Mesenchymal stem cell (in vitro differentiated cells and primary cell): ENCODE data around the gene NKTR.
A peak's percentile ranks its signal among the peaks of the same experiment; 100 is the strongest.

Experiments
- DNase-seq: peaks from one replicate; pipeline ENCODE4 v3.0.0-alpha.2; 2013
- H2AFZ ChIP-seq: one replicate; pipeline ENCODE4 v1.6.1; 2013; ENCODE audit warnings: low read depth, mild to moderate bottlenecking, control low read depth, inconsistent platforms, low read length, moderate library complexity
- H2AK5ac ChIP-seq: 2 replicates; pipeline ENCODE4 v1.6.1; 2013; ENCODE audit warnings: low read length, moderate library complexity, mild to moderate bottlenecking, inconsistent platforms; ENCODE audit not compliant: severe bottlenecking
- H2BK120ac ChIP-seq: one replicate; pipeline ENCODE4 v1.6.1; 2013; ENCODE audit warnings: low read depth, mild to moderate bottlenecking, inconsistent platforms, low read length, moderate library complexity
- H2BK12ac ChIP-seq, 2 experiments: one replicate each; pipeline ENCODE4 v1.6.1; 2013; ENCODE audit warnings: inconsistent platforms in 2 of 2, low read length in 2 of 2, mild to moderate bottlenecking in 2 of 2, moderate library complexity in 2 of 2, control low read depth in 1 of 2
- H2BK15ac ChIP-seq: one replicate; pipeline ENCODE4 v1.6.1; 2013; ENCODE audit warnings: mild to moderate bottlenecking, low read depth, inconsistent platforms; ENCODE audit not compliant: poor library complexity, severe bottlenecking
- H2BK5ac ChIP-seq: 2 replicates; pipeline ENCODE4 v1.6.1; 2013; ENCODE audit warnings: low read depth, mild to moderate bottlenecking, low read length, control low read depth, inconsistent platforms; ENCODE audit not compliant: poor library complexity, severe bottlenecking
- H3K14ac ChIP-seq, 2 experiments: one replicate each; pipeline ENCODE4 v1.6.1; 2013; ENCODE audit warnings: inconsistent platforms in 2 of 2, low read length in 2 of 2, control low read depth in 1 of 2, mild to moderate bottlenecking in 1 of 2, moderate library complexity in 1 of 2
- H3K18ac ChIP-seq, 2 experiments: one replicate each; pipeline ENCODE4 v1.6.1; 2013; ENCODE audit warnings: inconsistent platforms in 2 of 2, low read length in 2 of 2, control low read depth in 1 of 2, low read depth in 1 of 2, mild to moderate bottlenecking in 1 of 2
- H3K23ac ChIP-seq, 2 experiments: one replicate each; pipeline ENCODE4 v1.6.1; 2013; ENCODE audit warnings: inconsistent platforms in 2 of 2, low read length in 2 of 2, mild to moderate bottlenecking in 2 of 2, moderate library complexity in 2 of 2, control low read depth in 1 of 2
- H3K27ac ChIP-seq: 2 replicates; pipeline ENCODE4 v1.5.1; 2013; ENCODE audit warnings: mild to moderate bottlenecking, moderate library complexity, low read length, control low read depth, inconsistent platforms; ENCODE audit not compliant: poor library complexity, severe bottlenecking
- H3K27me3 ChIP-seq, 2 experiments: 2 replicates each; pipeline versions ENCODE4 v1.6.1 to v1.7.0; 2013; ENCODE audit warnings: low read length in 2 of 2, mild to moderate bottlenecking in 2 of 2, moderate library complexity in 2 of 2, control low read depth in 1 of 2, inconsistent platforms in 1 of 2; ENCODE audit not compliant: control insufficient read depth in 1 of 2, insufficient read depth in 1 of 2
- H3K36me3 ChIP-seq, 2 experiments: 2 replicates each; pipeline versions ENCODE4 v1.6.1 to v1.7.0; 2013; ENCODE audit warnings: low read length in 2 of 2, control low read depth in 1 of 2, inconsistent platforms in 1 of 2, low read depth in 1 of 2, mild to moderate bottlenecking in 1 of 2; ENCODE audit not compliant: insufficient read depth in 2 of 2, control insufficient read depth in 1 of 2
- H3K4ac ChIP-seq, 2 experiments: one replicate each; pipeline ENCODE4 v1.6.1; 2013; ENCODE audit warnings: inconsistent platforms in 2 of 2, low read length in 2 of 2, mild to moderate bottlenecking in 2 of 2, moderate library complexity in 2 of 2, control low read depth in 1 of 2, low read depth in 1 of 2
- H3K4me1 ChIP-seq: 2 replicates; pipeline ENCODE4 v1.6.1; 2013; ENCODE audit warnings: low read depth, low read length, control low read depth; ENCODE audit not compliant: control insufficient read depth, insufficient read depth
- H3K4me2 ChIP-seq: 2 replicates; pipeline ENCODE4 v1.6.1; 2013; ENCODE audit warnings: low read length, mild to moderate bottlenecking, inconsistent platforms; ENCODE audit not compliant: poor library complexity, severe bottlenecking
- H3K4me3 ChIP-seq, 2 experiments: 2 replicates each; pipeline versions ENCODE4 v1.5.1 to v1.7.0; 2013; ENCODE audit warnings: low read length in 2 of 2, mild to moderate bottlenecking in 2 of 2, control low read depth in 1 of 2, low read depth in 1 of 2; ENCODE audit not compliant: insufficient read depth in 1 of 2
- H3K79me1 ChIP-seq: replicated peaks from 2 replicates; pipeline ENCODE4 v1.6.1; 2013; ENCODE audit warnings: mild to moderate bottlenecking, control low read depth, low read length, inconsistent platforms; ENCODE audit not compliant: poor library complexity, severe bottlenecking
- H3K9ac ChIP-seq: 2 replicates; pipeline ENCODE4 v1.7.0; 2013; ENCODE audit warnings: mild to moderate bottlenecking, low read length, moderate library complexity
- H3K9me3 ChIP-seq: 2 replicates; pipeline ENCODE4 v1.7.0; 2013; ENCODE audit warnings: mild to moderate bottlenecking, low read length; ENCODE audit not compliant: control insufficient read depth
- H4K8ac ChIP-seq: one replicate; pipeline ENCODE4 v1.6.1; 2013; ENCODE audit warnings: inconsistent platforms, mild to moderate bottlenecking, low read length, moderate library complexity
- H4K91ac ChIP-seq: one replicate; pipeline ENCODE4 v1.6.1; 2013; ENCODE audit warnings: mild to moderate bottlenecking, low read length, inconsistent platforms
- WGBS: methylation state at CpG from one replicate; pipeline ENCODE4 v1.1.7; 2013; ENCODE audit warnings: mixed read lengths; 5-methylcytosine and 5-hydroxymethylcytosine counted together

NKTR gene

GRCh38 chr3:42647821-42648459 lies 47.5 kb downstream of the NKTR start:
- Histone ChIP-seq H3K4me3 (no peak overlapping the region), H3K4ac (no peak overlapping the region), H2AK5ac (no peak overlapping the region), H2BK15ac (no peak overlapping the region), H3K14ac (no peak overlapping the region), H4K8ac (no peak overlapping the region), H3K27me3 (no peaks in the 10 kb centered on the region), H3K9ac (peak overlapping the region; percentile 4), H3K79me1 (peaks cover 29% of the 10 kb centered on the region), H4K91ac (no peak overlapping the region), H3K18ac (no peak overlapping the region), H2BK120ac (no peak overlapping the region), H3K9me3 (no peaks in the 10 kb centered on the region), H3K27ac (peak overlapping the region; percentile 31), H3K23ac (no peak overlapping the region), H3K4me2 (no peak overlapping the region), H2BK5ac (no peak overlapping the region), H2AFZ (no peak overlapping the region), H3K36me3 (peaks cover 28 to 83% of the 10 kb centered on the region in 2 experiments), H3K4me1 (peaks cover 34% of the 10 kb centered on the region), H2BK12ac (no peak overlapping the region)
- 99% methylated on average over 5 of the region's 5 CpGs for WGBS
- no peak for DNase-seq

GRCh38 chr3:42649006-42649405 lies 48.5 kb downstream of the NKTR start:
- Histone ChIP-seq H3K4me2 (no peak overlapping the region), H3K23ac (no peak overlapping the region), H4K91ac (no peak overlapping the region), H3K4ac (no peak overlapping the region), H2BK12ac (no peak overlapping the region), H3K27me3 (no peaks in the 10 kb centered on the region), H2BK120ac (no peak overlapping the region), H3K9me3 (no peaks in the 10 kb centered on the region), H3K4me1 (peaks cover 40% of the 10 kb centered on the region), H2BK5ac (no peak overlapping the region), H3K14ac (no peak overlapping the region), H4K8ac (no peak overlapping the region), H3K9ac (no peak overlapping the region), H3K4me3 (no peak overlapping the region), H3K79me1 (peaks cover 26% of the 10 kb centered on the region), H2AK5ac (no peak overlapping the region), H3K27ac (peak overlapping the region; percentile 11), H3K18ac (no peak overlapping the region), H3K36me3 (peaks cover 24 to 73% of the 10 kb centered on the region in 2 experiments), H2BK15ac (no peak overlapping the region), H2AFZ (no peak overlapping the region)
- WGBS: no CpG with 5 or more reads among the region's 2 CpGs
- DNase-seq: no peak

GRCh38 chr3:42649783-42650182 lies 49.3 kb downstream of the NKTR start:
- Histone ChIP-seq H3K14ac (no peak overlapping the region), H2AFZ (no peak overlapping the region), H3K18ac (no peak overlapping the region), H4K8ac (no peak overlapping the region), H3K4me3 (no peak overlapping the region), H3K4me1 (peaks cover 40% of the 10 kb centered on the region), H3K9me3 (no peaks in the 10 kb centered on the region), H3K4ac (no peak overlapping the region), H2BK12ac (no peak overlapping the region), H2BK15ac (no peak overlapping the region), H3K23ac (no peak overlapping the region), H3K4me2 (no peak overlapping the region), H2BK120ac (no peak overlapping the region), H3K27ac (no peak overlapping the region), H4K91ac (no peak overlapping the region), H3K36me3 (peaks cover 20 to 65% of the 10 kb centered on the region in 2 experiments), H2BK5ac (no peak overlapping the region), H3K27me3 (no peaks in the 10 kb centered on the region), H3K79me1 (peaks cover 21% of the 10 kb centered on the region), H2AK5ac (peak overlapping the region; percentile 55), H3K9ac (no peak overlapping the region)
- DNase-seq: no peak
- 94% methylated on average over 4 of the region's 4 CpGs for WGBS

DNA sequence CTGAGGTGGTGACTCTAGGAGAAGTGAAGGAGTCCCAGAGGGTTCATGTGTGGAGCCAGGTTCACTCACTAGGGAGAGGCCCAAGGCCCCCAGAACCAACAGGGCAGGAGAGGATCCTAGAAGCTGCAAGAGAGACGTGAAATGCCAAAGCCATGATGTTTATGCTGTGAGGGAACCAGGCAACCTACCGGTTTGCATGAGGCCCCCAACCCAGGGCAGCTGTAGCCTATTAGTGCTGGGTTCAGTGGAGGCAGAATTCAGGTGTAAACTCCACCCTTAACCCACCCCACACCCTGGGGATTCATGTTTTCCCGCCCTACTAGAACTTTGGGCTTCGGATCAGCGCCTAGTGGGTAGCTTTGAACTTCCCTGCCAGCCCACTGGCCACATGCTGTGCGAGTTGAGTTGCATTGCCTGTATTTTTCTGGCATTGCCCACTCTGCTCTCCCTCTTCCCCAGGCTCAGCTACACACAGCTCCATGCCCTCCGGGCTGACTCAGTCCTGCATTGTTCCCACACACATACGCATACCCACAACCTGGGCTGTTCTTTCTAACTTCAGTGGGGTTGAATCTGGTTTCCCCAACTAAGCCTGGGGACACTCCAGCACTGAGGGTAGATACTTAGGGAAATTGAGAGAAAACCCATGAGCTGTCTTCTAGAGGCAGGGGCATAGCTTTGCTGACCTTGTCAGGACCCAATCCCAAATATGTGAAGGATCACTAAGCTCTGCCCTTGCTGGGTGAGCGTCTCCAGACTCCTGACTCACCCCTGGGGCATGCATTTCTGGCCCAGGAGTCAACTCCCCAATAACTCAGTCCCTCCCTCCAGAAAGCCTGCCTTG lies 51.0 kb downstream of the NKTR start:
- Histone ChIP-seq H3K27ac (peak overlapping the region; percentile 91), H2AFZ (no peak overlapping the region), H3K9ac (peak overlapping the region; percentile 92), H4K91ac (no peak overlapping the region), H3K27me3 (no peaks in the 10 kb centered on the region), H3K9me3 (no peaks in the 10 kb centered on the region), H2BK120ac (no peak overlapping the region), H2AK5ac (peak overlapping the region; percentile 28), H3K14ac (no peak overlapping the region), H3K4me2 (peak overlapping the region; percentile 44), H2BK15ac (no peak overlapping the region), H2BK5ac (no peak overlapping the region), H3K23ac (peak overlapping the region in 1 of 2 experiments; percentile 57), H3K4ac (no peak overlapping the region), H3K4me3 (peak overlapping the region in 1 of 2 experiments; percentile 90), H3K36me3 (peaks cover 13 to 48% of the 10 kb centered on the region in 2 experiments), H3K18ac (peak overlapping the region in 1 of 2 experiments; percentile 61), H3K79me1 (peaks cover 22% of the 10 kb centered on the region), H2BK12ac (peak overlapping the region in 1 of 2 experiments; percentile 1), H4K8ac (peak overlapping the region; percentile 22), H3K4me1 (peaks cover 55% of the 10 kb centered on the region)
- DNase-seq: peak; percentile 63
- 59% methylated on average over 9 of the region's 9 CpGs for WGBS
